ENCODE measurements around the gene TBC1D22B. TPM values are rescaled to one million over a fixed set of nuclear protein-coding genes. Genes with fewer than 3 reads are reported as not detected.

The TBC1D22B gene
- total and polyA plus RNA-seq, 2 experiments from 2014 or later: 9.1 to 19.9 TPM

DNA sequence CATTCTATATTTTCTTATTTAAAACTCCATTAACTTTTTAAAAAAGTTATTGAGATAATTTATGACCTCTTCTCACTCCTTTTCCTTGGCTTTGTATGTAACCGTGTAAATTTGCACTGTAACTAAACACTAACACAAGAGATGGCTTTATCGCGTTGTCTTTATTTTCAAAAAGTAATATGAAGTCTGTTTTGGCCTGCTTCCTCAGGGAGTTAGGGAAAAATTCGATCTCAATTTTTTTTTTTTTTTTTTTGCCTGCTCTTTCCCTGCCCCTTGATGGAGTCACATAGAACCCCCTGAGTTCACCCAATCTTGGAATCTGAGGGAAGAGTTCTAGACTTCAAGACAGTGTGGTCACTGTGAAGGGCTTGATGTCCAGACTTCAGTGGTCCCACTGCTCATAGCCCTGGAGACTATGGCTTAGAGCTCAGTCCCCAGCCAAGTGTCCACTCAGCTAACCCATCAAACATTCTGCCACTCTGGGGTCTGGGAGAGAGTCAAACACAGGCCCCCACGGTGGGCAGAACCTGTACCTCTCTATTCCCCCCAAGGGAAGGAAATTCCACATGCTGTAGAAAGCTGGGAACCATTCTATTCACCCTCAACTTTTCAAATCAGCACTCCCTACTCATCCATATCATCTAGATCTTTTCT, 15.7 kb upstream of the TBC1D22B start:
- Mint-ChIP-seq H3K27me3 (ENCODE audit: insufficient read depth, low read depth, poor library complexity) (peaks cover 4% of the 10 kb centered on the region), H3K4me3 (no peak overlapping the region), H3K27ac (no peak overlapping the region), H3K36me3 (ENCODE audit: low read depth) (no peaks in the 10 kb centered on the region), H3K9me3 (no peaks in the 10 kb centered on the region), H3K4me1 (peaks cover under 1% of the 10 kb centered on the region; the same call in 1 of the 3 replicates)
- no peak for ATAC-seq
- Histone ChIP-seq H3K79me2 (replicated peaks; ENCODE audit: insufficient read depth) (no peaks in the 10 kb centered on the region), H4K20me1 (replicated peaks; ENCODE audit: insufficient read depth) (no peaks in the 10 kb centered on the region), H2AFZ (no peak overlapping the region), H3K27me3 (ENCODE audit: insufficient read depth) (no peaks in the 10 kb centered on the region), H3K27ac (ENCODE audit: low read depth) (no peak overlapping the region), H3K4me3 (no peak overlapping the region), H3F3A (replicated peaks; ENCODE audit: low read depth) (peaks cover 4% of the 10 kb centered on the region; the same call in 1 of the 2 replicates), H3K36me3 (ENCODE audit: insufficient read depth) (no peaks in the 10 kb centered on the region), H3K4me1 (ENCODE audit: insufficient read depth) (no peaks in the 10 kb centered on the region), H3K4me2 (no peak overlapping the region), H3K9me2 (ENCODE audit: insufficient read depth) (peaks cover 4% of the 10 kb centered on the region; the same call in 1 of the 2 replicates)
- TF ChIP-seq, protein P1, sequence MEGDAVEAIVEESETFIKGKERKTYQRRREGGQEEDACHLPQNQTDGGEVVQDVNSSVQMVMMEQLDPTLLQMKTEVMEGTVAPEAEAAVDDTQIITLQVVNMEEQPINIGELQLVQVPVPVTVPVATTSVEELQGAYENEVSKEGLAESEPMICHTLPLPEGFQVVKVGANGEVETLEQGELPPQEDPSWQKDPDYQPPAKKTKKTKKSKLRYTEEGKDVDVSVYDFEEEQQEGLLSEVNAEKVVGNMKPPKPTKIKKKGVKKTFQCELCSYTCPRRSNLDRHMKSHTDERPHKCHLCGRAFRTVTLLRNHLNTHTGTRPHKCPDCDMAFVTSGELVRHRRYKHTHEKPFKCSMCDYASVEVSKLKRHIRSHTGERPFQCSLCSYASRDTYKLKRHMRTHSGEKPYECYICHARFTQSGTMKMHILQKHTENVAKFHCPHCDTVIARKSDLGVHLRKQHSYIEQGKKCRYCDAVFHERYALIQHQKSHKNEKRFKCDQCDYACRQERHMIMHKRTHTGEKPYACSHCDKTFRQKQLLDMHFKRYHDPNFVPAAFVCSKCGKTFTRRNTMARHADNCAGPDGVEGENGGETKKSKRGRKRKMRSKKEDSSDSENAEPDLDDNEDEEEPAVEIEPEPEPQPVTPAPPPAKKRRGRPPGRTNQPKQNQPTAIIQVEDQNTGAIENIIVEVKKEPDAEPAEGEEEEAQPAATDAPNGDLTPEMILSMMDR (conservative IDR thresholded peaks at IDR 0.05; ENCODE audit: low read depth in 2 of 2): no peak
- TF ChIP-seq, protein P2, sequence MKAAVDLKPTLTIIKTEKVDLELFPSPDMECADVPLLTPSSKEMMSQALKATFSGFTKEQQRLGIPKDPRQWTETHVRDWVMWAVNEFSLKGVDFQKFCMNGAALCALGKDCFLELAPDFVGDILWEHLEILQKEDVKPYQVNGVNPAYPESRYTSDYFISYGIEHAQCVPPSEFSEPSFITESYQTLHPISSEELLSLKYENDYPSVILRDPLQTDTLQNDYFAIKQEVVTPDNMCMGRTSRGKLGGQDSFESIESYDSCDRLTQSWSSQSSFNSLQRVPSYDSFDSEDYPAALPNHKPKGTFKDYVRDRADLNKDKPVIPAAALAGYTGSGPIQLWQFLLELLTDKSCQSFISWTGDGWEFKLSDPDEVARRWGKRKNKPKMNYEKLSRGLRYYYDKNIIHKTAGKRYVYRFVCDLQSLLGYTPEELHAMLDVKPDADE (IDR thresholded peaks at IDR 0.05): no peak
- TF ChIP-seq, protein P3, sequence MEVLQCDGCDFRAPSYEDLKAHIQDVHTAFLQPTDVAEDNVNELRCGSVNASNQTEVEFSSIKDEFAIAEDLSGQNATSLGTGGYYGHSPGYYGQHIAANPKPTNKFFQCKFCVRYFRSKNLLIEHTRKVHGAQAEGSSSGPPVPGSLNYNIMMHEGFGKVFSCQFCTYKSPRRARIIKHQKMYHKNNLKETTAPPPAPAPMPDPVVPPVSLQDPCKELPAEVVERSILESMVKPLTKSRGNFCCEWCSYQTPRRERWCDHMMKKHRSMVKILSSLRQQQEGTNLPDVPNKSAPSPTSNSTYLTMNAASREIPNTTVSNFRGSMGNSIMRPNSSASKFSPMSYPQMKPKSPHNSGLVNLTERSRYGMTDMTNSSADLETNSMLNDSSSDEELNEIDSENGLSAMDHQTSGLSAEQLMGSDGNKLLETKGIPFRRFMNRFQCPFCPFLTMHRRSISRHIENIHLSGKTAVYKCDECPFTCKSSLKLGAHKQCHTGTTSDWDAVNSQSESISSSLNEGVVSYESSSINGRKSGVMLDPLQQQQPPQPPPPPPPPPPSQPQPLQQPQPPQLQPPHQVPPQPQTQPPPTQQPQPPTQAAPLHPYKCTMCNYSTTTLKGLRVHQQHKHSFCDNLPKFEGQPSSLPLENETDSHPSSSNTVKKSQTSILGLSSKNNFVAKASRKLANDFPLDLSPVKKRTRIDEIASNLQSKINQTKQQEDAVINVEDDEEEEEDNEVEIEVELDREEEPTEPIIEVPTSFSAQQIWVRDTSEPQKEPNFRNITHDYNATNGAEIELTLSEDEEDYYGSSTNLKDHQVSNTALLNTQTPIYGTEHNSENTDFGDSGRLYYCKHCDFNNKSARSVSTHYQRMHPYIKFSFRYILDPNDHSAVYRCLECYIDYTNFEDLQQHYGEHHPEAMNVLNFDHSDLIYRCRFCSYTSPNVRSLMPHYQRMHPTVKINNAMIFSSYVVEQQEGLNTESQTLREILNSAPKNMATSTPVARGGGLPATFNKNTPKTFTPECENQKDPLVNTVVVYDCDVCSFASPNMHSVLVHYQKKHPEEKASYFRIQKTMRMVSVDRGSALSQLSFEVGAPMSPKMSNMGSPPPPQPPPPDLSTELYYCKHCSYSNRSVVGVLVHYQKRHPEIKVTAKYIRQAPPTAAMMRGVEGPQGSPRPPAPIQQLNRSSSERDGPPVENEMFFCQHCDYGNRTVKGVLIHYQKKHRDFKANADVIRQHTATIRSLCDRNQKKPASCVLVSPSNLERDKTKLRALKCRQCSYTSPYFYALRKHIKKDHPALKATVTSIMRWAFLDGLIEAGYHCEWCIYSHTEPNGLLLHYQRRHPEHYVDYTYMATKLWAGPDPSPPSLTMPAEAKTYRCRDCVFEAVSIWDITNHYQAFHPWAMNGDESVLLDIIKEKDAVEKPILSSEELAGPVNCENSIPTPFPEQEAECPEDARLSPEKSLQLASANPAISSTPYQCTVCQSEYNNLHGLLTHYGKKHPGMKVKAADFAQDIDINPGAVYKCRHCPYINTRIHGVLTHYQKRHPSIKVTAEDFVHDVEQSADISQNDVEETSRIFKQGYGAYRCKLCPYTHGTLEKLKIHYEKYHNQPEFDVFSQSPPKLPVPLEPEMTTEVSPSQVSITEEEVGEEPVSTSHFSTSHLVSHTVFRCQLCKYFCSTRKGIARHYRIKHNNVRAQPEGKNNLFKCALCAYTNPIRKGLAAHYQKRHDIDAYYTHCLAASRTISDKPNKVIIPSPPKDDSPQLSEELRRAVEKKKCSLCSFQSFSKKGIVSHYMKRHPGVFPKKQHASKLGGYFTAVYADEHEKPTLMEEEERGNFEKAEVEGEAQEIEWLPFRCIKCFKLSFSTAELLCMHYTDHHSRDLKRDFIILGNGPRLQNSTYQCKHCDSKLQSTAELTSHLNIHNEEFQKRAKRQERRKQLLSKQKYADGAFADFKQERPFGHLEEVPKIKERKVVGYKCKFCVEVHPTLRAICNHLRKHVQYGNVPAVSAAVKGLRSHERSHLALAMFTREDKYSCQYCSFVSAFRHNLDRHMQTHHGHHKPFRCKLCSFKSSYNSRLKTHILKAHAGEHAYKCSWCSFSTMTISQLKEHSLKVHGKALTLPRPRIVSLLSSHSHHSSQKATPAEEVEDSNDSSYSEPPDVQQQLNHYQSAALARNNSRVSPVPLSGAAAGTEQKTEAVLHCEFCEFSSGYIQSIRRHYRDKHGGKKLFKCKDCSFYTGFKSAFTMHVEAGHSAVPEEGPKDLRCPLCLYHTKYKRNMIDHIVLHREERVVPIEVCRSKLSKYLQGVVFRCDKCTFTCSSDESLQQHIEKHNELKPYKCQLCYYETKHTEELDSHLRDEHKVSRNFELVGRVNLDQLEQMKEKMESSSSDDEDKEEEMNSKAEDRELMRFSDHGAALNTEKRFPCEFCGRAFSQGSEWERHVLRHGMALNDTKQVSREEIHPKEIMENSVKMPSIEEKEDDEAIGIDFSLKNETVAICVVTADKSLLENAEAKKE (CRISPR knock-in tag; IDR thresholded peaks at IDR 0.05): no peak
- TF ChIP-seq EZH2phosphoT487 (IDR thresholded peaks at IDR 0.05; ENCODE audit: unreplicated experiment) (no peak), STAT1 (IDR thresholded peaks at IDR 0.05; ENCODE audit: unreplicated experiment) (no peak), POLR2AphosphoS5 (IDR thresholded peaks at IDR 0.05; ENCODE audit: low read depth) (no peak), EZH2 (IDR thresholded peaks at IDR 0.05; ENCODE audit: low read depth, unreplicated experiment) (no peak), NANOG (IDR thresholded peaks at IDR 0.05; ENCODE audit: borderline replicate concordance) (no peak), ZNF331 (CRISPR knock-in tag; IDR thresholded peaks at IDR 0.05; ENCODE audit: low read depth) (no peak), CREB1 (CRISPR knock-in tag; IDR thresholded peaks at IDR 0.05; ENCODE audit: low read depth) (no peak), JUNB (IDR thresholded peaks at IDR 0.05; ENCODE audit: unreplicated experiment) (no peak), ZNF114 (CRISPR knock-in tag; IDR thresholded peaks at IDR 0.05) (no peak)
- TF ChIP-seq, protein P4, sequence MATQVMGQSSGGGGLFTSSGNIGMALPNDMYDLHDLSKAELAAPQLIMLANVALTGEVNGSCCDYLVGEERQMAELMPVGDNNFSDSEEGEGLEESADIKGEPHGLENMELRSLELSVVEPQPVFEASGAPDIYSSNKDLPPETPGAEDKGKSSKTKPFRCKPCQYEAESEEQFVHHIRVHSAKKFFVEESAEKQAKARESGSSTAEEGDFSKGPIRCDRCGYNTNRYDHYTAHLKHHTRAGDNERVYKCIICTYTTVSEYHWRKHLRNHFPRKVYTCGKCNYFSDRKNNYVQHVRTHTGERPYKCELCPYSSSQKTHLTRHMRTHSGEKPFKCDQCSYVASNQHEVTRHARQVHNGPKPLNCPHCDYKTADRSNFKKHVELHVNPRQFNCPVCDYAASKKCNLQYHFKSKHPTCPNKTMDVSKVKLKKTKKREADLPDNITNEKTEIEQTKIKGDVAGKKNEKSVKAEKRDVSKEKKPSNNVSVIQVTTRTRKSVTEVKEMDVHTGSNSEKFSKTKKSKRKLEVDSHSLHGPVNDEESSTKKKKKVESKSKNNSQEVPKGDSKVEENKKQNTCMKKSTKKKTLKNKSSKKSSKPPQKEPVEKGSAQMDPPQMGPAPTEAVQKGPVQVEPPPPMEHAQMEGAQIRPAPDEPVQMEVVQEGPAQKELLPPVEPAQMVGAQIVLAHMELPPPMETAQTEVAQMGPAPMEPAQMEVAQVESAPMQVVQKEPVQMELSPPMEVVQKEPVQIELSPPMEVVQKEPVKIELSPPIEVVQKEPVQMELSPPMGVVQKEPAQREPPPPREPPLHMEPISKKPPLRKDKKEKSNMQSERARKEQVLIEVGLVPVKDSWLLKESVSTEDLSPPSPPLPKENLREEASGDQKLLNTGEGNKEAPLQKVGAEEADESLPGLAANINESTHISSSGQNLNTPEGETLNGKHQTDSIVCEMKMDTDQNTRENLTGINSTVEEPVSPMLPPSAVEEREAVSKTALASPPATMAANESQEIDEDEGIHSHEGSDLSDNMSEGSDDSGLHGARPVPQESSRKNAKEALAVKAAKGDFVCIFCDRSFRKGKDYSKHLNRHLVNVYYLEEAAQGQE (IDR thresholded peaks at IDR 0.05; ENCODE audit: unreplicated experiment): no peak
- no peak for DNase-seq (ENCODE audit: low spot score)
